Heart left ventricle (tissue), 16 donors: ENCODE results near the gene SFMBT2. TPM values are rescaled to one million over a fixed set of nuclear protein-coding genes. Genes with fewer than 3 reads are reported as not detected.

ENCODE experiments used
- ATAC-seq, 4 donors: fragments of 200-7000 bp; cut with Tn5 transposase; one replicate each; pipeline ENCODE4 v1.9.1; 2020 to 2022; ENCODE audit warnings: moderate library complexity in 4 of 4, mild to moderate bottlenecking in 3 of 4, moderate number of reproducible peaks in 1 of 4
- DNase-seq, 5 donors: peaks; one replicate each; pipeline ENCODE4 v3.0.0-alpha.2; 2020
- H3K27ac ChIP-seq, 12 donors: fragments of 200-600 bp; sonication (generic) in 4 of 12; one replicate each; pipeline versions ENCODE4 v1.5.0 to v1.8.0; 2016 to 2022; ENCODE audit warnings: mild to moderate bottlenecking in 2 of 12
- H3K27me3 ChIP-seq, 9 donors: fragments of 200-600 bp; sonication (generic) in 2 of 9; one replicate each; pipeline versions ENCODE4 v1.5.1 to v1.8.0; 2016 to 2022; ENCODE audit warnings: mild to moderate bottlenecking in 3 of 9
- H3K36me3 ChIP-seq, 9 donors: fragments of 200-600 bp; sonication (generic) in 2 of 9; one replicate each; pipeline versions ENCODE4 v1.5.0 to v1.8.0; 2018 to 2022; ENCODE audit warnings: mild to moderate bottlenecking in 2 of 9
- H3K4me1 ChIP-seq, 12 donors: fragments of 200-600 bp; sonication (generic) in 4 of 12; one replicate each; pipeline versions ENCODE4 v1.5.0 to v1.8.0; 2016 to 2022; ENCODE audit warnings: mild to moderate bottlenecking in 3 of 12
- H3K4me3 ChIP-seq, 12 donors: fragments of 200-600 bp; sonication (generic) in 4 of 12; one replicate each; pipeline versions ENCODE4 v1.5.0 to v1.8.0; 2017 to 2022; ENCODE audit warnings: mild to moderate bottlenecking in 9 of 12, moderate library complexity in 4 of 12
- H3K9me3 ChIP-seq, 12 donors: fragments of 200-600 bp; sonication (generic) in 4 of 12; one replicate each; pipeline versions ENCODE4 v1.5.0 to v1.8.0; 2016 to 2022; ENCODE audit warnings: mild to moderate bottlenecking in 1 of 12
- CTCF ChIP-seq, 12 donors: fragments of 200-600 bp; sonication (generic) in 4 of 12; IDR thresholded peaks; one replicate each; pipeline versions ENCODE4 v1.5.0 to v1.8.0; 2018 to 2022; ENCODE audit warnings: antibody characterized with exemption in 12 of 12, mild to moderate bottlenecking in 5 of 12
- POLR2A ChIP-seq, 2 donors: fragments of 450-650 bp; IDR thresholded peaks; one replicate each; pipeline ENCODE4 v1.6.1; 2017; ENCODE audit warnings: antibody characterized with exemption in 2 of 2, mild to moderate bottlenecking in 2 of 2, moderate library complexity in 2 of 2
- WGBS, 4 donors: extraction: QIAGEN DNeasy Blood & Tissue Kit in 2 of 4; methylation state at CpG; one replicate each; pipeline versions ENCODE4 v1.1.5 to v1.1.7; 2013 to 2018; 5-methylcytosine and 5-hydroxymethylcytosine counted together
- intact Hi-C, 10 donors: fragments of 100-400 bp; cut with DNase I; formaldehyde crosslinking; loops; one replicate each; pipeline versions ENCODE4 v1.11.1 to v1.14.2; 2022
- polyA plus RNA-seq, 2 donors: library from polyadenylated mRNA; stranded (reverse); fragments of 200-250 nt; gene quantifications; one replicate each; pipeline ENCODE4 v1.2.3, GENCODE V29; 2013
- total RNA-seq, 9 donors: library from RNA; depleted of rRNA in 2 of 9; stranded (reverse); fragments of >200 nt in 2 of 9; fragmentation: NEBNext Ultra II Directional in 3 of 9; extraction: Animal tissue kit (Norgen Biotek cat#: 25700) in 3 of 9; gene quantifications; one replicate each; pipeline versions ENCODE4 v1.1.0 to v1.2.4, GENCODE V29; 2016 to 2023
- donor health status: ischemic (EF 13 %, LVEDD 7.1; RV severe dilation, severe dysfunction).
- donor health status: healthy with polysubstance abuse.
- donor health status: DM: no; HTN: yes; CAD: no.
- donor health status: DM: no; HTN: no; CAD: no.
- donor health status: ischemic (EF 25% LVEDD 6.9; RV normal size, moderate dysfunction).
- donor health status: ischemic (EF 25% LVEDD 5.7; RV mildly dilated, moderate dysfunction).
- donor health status: healthy.
- donor health status: DM: yes; HTN: yes; CAD: no.
- donor health status: ischemic (EF 35%, LVEDD 5.7; RV mildly dilated, moderate dysfunction).
- donor health status: nonischemic (EF 11% LVEDD 7.7; RV severe dilation, severe dysfunction).
- donor health status: DM: yes; HTN: yes; CAD: no.
- donor health status: PGD.
- donor health status: ischemic (EF 29% LVEDD 5.4; RV normal size, mild dysfunction).
- donor health status: nonischemic (EF 23%, LVEDD 6.1; RV moderate dilation, normal function).

The SFMBT2 gene
- total and polyA plus RNA-seq, 11 donors = 2.6 to 25.8 (median 9.6) TPM

DNA sequence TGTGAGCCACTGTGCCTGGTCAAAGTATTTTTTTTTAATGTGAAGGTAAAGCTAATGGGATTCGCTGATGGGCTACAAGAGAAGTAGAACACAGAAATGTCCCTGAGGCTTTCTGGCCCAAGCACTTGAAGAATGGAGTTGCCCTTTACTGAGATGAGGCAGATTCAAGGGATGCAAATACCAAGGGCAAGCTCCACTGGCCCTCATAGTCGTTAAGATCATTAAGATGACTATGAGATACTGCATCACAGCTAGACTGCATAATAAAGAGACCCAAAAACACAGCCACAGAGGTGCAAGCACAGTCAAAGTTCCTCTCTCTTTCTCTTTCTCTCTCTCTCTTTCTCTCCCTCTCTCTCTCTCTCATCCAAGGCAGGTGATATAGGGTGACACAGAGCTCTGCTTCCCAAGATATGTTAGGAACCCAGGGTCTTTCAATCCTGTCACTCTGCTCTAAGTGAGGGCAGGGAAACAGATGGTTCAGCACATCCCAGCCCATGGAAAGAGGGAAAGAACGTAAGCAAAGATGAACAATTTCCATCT, 117.4 kb downstream of the SFMBT2 start:
- Histone ChIP-seq H3K27me3 (no peaks in the 10 kb centered on the region), H3K9me3 (no peaks in the 10 kb centered on the region), H3K36me3 (no peaks in the 10 kb centered on the region), H3K4me3 (no peak overlapping the region), H3K27ac (no peak overlapping the region), H3K4me1 (peaks cover 0 to 5% (median 0%) of the 10 kb centered on the region in 12 donors)
- ATAC-seq (no peak), DNase-seq (no peak)
- WGBS, 4 donors = 81 to 90% (median 87%) methylated on average over 3 of the region's 3 CpGs
- intact Hi-C loops = no loop called here
- TF ChIP-seq POLR2A (IDR thresholded peaks at IDR 0.05) (no peak), CTCF (IDR thresholded peaks at IDR 0.05) (no peak)

GRCh38 chr10:7291487-7292270, 119.2 kb downstream of the SFMBT2 start:
- Histone ChIP-seq H3K4me3 (no peak overlapping the region), H3K9me3 (no peaks in the 10 kb centered on the region), H3K27ac (no peak overlapping the region), H3K4me1 (peaks cover 0 to 8% (median 0%) of the 10 kb centered on the region in 12 donors), H3K36me3 (no peaks in the 10 kb centered on the region), H3K27me3 (no peaks in the 10 kb centered on the region)
- DNase-seq = no peak
- ATAC-seq = no peak
- TF ChIP-seq CTCF (IDR thresholded peaks at IDR 0.05) = no peak
- no peak for TF ChIP-seq POLR2A (IDR thresholded peaks at IDR 0.05)
- intact Hi-C loops = no loop called here
- 81 to 89% (median 88%) methylated on average over 8 of the region's 8 CpGs for WGBS, 4 donors

DNA sequence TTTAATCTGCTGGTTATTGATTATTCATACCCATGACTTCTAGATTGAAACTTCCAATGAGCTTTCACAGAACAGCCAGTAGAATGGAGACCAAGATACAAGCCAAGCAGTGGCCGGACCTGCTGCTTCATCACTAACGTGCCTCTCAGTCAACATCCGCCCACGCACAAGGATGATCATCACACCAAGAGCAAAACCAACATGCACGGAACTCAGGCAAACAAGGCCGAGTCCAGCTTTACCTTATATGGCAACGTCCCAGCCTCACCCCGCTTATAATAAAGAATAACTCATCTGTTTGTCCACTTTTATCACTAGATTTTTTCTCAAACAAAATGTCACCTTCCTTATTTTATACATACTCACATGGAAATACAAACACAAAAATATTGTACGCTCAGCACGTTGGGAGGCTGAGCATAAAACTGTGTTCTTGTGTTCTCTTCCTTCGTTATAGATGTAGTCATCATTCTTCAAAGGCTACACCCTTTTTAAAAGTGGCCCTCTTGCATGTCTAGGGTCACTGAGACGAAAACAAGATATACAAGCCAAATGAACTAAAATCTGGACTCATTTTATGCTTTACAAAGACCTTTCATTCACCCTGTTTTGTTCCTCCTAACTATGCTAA, 122.7 kb downstream of the SFMBT2 start:
- Histone ChIP-seq H3K27ac (no peak overlapping the region), H3K27me3 (no peaks in the 10 kb centered on the region), H3K36me3 (peaks cover 0 to 4% (median 0%) of the 10 kb centered on the region in 9 donors), H3K9me3 (no peaks in the 10 kb centered on the region), H3K4me3 (no peak overlapping the region), H3K4me1 (peaks cover 0 to 5% (median 0%) of the 10 kb centered on the region in 12 donors)
- intact Hi-C loops = no loop called here
- 92 to 98% (median 94%) methylated on average over 12 of the region's 12 CpGs for WGBS, 4 donors
- TF ChIP-seq POLR2A (IDR thresholded peaks at IDR 0.05) (no peak), CTCF (IDR thresholded peaks at IDR 0.05) (no peak)
- ATAC-seq (no peak), DNase-seq (no peak)

DNA sequence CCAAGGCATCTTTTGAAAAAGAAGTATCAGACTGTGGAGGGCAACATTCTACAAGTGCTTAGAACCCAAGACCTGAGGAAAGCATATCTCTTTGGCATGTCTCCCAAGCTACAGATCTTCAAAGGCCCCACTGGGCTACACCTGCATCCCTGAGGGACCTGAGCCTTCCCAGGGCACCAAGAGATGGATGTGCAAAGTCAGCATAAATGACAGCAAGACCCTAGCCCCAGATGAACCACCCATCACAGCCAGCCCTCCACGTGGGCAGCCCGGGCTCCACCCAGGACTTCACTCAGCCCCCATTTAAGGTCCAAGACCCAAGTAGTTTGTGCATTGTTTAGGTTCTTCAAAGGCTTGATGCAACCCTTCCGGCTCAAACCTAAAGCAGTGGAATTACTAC, 123.5 kb downstream of the SFMBT2 start:
- intact Hi-C loops = no loop called here
- 88 to 98% (median 97%) methylated on average over 3 of the region's 3 CpGs for WGBS, 4 donors
- TF ChIP-seq POLR2A (IDR thresholded peaks at IDR 0.05) (no peak), CTCF (IDR thresholded peaks at IDR 0.05) (no peak)

More for the DNA sequence above, 123.5 kb downstream of the SFMBT2 start:
- H3K9me3 ChIP-seq = no peaks in the 10 kb centered on the region
- ATAC-seq (no peak), DNase-seq (no peak)
- peaks cover 0 to 5% (median 0%) of the 10 kb centered on the region in 12 donors for H3K4me1 ChIP-seq
- H3K27ac ChIP-seq = no peak overlapping the region
- peaks cover 0 to 5% (median 0%) of the 10 kb centered on the region in 9 donors for H3K36me3 ChIP-seq
- no peaks in the 10 kb centered on the region for H3K27me3 ChIP-seq
- no peak overlapping the region for H3K4me3 ChIP-seq
